Superior temporal gyrus (tissue), 1 donor: ENCODE results near the gene MYOF.
"Not testable (repeated sequence)": the region's sequence is repeated elsewhere in the genome, so short reads cannot be mapped to it uniquely, and the experiment has no call there.

ENCODE experiments used
- DNase-seq: peaks from one replicate; pipeline ENCODE4 v3.0.0-alpha.2; 2016; ENCODE audit errors: extremely low spot score

MYOF gene

GRCh38 chr10:93458821-93459257, 23.3 kb downstream of the MYOF start:
- DNase-seq, result no peak

GRCh38 chr10:93457511-93457910, 24.6 kb downstream of the MYOF start:
- no peak for DNase-seq

GRCh38 chr10:93456480-93456879, 25.7 kb downstream of the MYOF start:
- DNase-seq, result no peak

- DNase-seq, result no peak
These were observed 27.4 kb downstream of the MYOF start for GRCh38 chr10:93454736-93455135.

GRCh38 chr10:93454146-93454545, 28.0 kb downstream of the MYOF start:
- DNase-seq, result no peak

GRCh38 chr10:93452143-93452542, 30.0 kb downstream of the MYOF start:
- DNase-seq, result no peak

- no peak for DNase-seq
These were observed 30.7 kb downstream of the MYOF start for GRCh38 chr10:93451244-93451947.

- DNase-seq, result no peak
These were observed 34.2 kb downstream of the MYOF start for GRCh38 chr10:93447970-93448369.

- DNase-seq, result no peak
These were observed 35.1 kb downstream of the MYOF start for GRCh38 chr10:93447019-93447418.

- DNase-seq, result no peak
These were observed 36.0 kb downstream of the MYOF start for GRCh38 chr10:93445978-93446720.

- peak; percentile 24 for DNase-seq
These were observed 36.8 kb downstream of the MYOF start for GRCh38 chr10:93445097-93445960.

GRCh38 chr10:93443481-93443880, 38.7 kb downstream of the MYOF start:
- DNase-seq, result no peak

GRCh38 chr10:93442721-93443120, 39.4 kb downstream of the MYOF start:
- DNase-seq, result not testable (repeated sequence)

- no peak for DNase-seq
These were observed 41.5 kb downstream of the MYOF start for GRCh38 chr10:93440591-93441091.

GRCh38 chr10:93438613-93439253, 43.4 kb downstream of the MYOF start:
- DNase-seq, result no peak

- no peak for DNase-seq
These were observed 44.1 kb downstream of the MYOF start for GRCh38 chr10:93437946-93438612.

- DNase-seq, result peak; percentile 30
These were observed 44.8 kb downstream of the MYOF start for GRCh38 chr10:93437086-93437945.

- DNase-seq, result peak; percentile 26
These were observed 45.5 kb downstream of the MYOF start for GRCh38 chr10:93436591-93437085.

- DNase-seq, result no peak
These were observed 46.3 kb downstream of the MYOF start for GRCh38 chr10:93435621-93436397.
